ENCODE results near the gene TMIGD1.

DNA sequence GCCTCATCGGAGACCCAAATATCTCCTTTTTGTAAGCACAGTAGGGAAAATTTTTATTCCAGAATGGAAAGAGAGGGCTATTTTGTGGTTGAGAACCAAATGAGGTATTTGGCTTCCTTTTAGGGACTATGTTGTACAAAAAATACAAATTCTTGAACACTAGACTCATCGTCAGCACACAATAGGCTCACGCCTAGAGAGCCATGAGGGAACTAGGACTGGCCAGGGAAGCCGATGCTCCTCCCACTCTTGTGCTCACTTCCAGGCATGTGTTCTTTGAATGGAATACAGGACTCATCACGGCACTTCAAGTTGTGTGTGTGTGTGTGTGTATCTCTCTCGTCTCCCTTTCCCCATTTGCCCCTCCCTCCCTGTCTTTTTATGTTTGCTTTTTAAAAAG is 24.3 kb downstream of the TMIGD1 start:
- TF ChIP-seq CTCF (conservative IDR thresholded peaks at IDR 0.05 in 1 of 2, IDR thresholded peaks at IDR 0.05 in 1 of 2; ENCODE audit: low read depth in 1 of 2, low read length in 2 of 2) = no peak
- TF ChIP-seq EZH2 (IDR thresholded peaks at IDR 0.05; ENCODE audit: low read length, missing control alignments) = no peak
